HL-60/S4 treated with retinoic acid at 250 ng/mL for 4 days and 3 days (cell line): Measurements from ENCODE around the gene SUSD2.

Experiments
- in situ Hi-C: fragments of 300-500 bp; cut with MboI; formaldehyde crosslinking; loops from 2 replicates; pipeline ENCODE4 v1.7.0; 2022; ENCODE audit warnings: low sequenced_read_pairs

The SUSD2 gene

GRCh38 chr22:24148266-24149197 is 32.8 kb upstream of the SUSD2 start:
- in situ Hi-C loops, result no loop called here

- in situ Hi-C loops, result no loop called here
These were observed 32.1 kb upstream of the SUSD2 start for GRCh38 chr22:24149198-24149590.

GRCh38 chr22:24153353-24153752 is 27.9 kb upstream of the SUSD2 start:
- in situ Hi-C loops, result no loop called here

GRCh38 chr22:24153959-24154358 is 27.3 kb upstream of the SUSD2 start:
- in situ Hi-C loops, result no loop called here

- in situ Hi-C loops, result no loop called here
These were observed 26.5 kb upstream of the SUSD2 start for GRCh38 chr22:24154826-24155225.

- in situ Hi-C loops, result no loop called here
These were observed 25.6 kb upstream of the SUSD2 start for GRCh38 chr22:24155627-24156140.

GRCh38 chr22:24156141-24156912 is 25.0 kb upstream of the SUSD2 start:
- in situ Hi-C loops, result no loop called here

GRCh38 chr22:24156913-24157821 is 24.1 kb upstream of the SUSD2 start:
- in situ Hi-C loops, result no loop called here

GRCh38 chr22:24157822-24158135 is 23.5 kb upstream of the SUSD2 start:
- in situ Hi-C loops, result no loop called here

GRCh38 chr22:24159650-24160049 is 21.6 kb upstream of the SUSD2 start:
- in situ Hi-C loops, result no loop called here

GRCh38 chr22:24160546-24160945 is 20.7 kb upstream of the SUSD2 start:
- in situ Hi-C loops, result no loop called here

GRCh38 chr22:24161485-24161884 is 19.8 kb upstream of the SUSD2 start:
- in situ Hi-C loops, result no loop called here

GRCh38 chr22:24161909-24162308 is 19.4 kb upstream of the SUSD2 start:
- in situ Hi-C loops, result no loop called here

- in situ Hi-C loops, result no loop called here
These were observed 18.9 kb upstream of the SUSD2 start for GRCh38 chr22:24162436-24162835.

- in situ Hi-C loops, result no loop called here
These were observed 17.0 kb upstream of the SUSD2 start for GRCh38 chr22:24164243-24164642.

GRCh38 chr22:24164940-24165339 is 16.3 kb upstream of the SUSD2 start:
- in situ Hi-C loops, result no loop called here

GRCh38 chr22:24165673-24166072 is 15.6 kb upstream of the SUSD2 start:
- in situ Hi-C loops, result no loop called here

- in situ Hi-C loops, result no loop called here
These were observed 14.5 kb upstream of the SUSD2 start for GRCh38 chr22:24166811-24167210.

- in situ Hi-C loops, result no loop called here
These were observed 11.7 kb upstream of the SUSD2 start for GRCh38 chr22:24169439-24170058.

GRCh38 chr22:24170188-24170587 is 11.1 kb upstream of the SUSD2 start:
- in situ Hi-C loops, result no loop called here
